ENCODE measurements around the gene KMT2D.
A peak's percentile ranks its signal among the peaks of the same experiment; 100 is the strongest.

Gene KMT2D

DNA sequence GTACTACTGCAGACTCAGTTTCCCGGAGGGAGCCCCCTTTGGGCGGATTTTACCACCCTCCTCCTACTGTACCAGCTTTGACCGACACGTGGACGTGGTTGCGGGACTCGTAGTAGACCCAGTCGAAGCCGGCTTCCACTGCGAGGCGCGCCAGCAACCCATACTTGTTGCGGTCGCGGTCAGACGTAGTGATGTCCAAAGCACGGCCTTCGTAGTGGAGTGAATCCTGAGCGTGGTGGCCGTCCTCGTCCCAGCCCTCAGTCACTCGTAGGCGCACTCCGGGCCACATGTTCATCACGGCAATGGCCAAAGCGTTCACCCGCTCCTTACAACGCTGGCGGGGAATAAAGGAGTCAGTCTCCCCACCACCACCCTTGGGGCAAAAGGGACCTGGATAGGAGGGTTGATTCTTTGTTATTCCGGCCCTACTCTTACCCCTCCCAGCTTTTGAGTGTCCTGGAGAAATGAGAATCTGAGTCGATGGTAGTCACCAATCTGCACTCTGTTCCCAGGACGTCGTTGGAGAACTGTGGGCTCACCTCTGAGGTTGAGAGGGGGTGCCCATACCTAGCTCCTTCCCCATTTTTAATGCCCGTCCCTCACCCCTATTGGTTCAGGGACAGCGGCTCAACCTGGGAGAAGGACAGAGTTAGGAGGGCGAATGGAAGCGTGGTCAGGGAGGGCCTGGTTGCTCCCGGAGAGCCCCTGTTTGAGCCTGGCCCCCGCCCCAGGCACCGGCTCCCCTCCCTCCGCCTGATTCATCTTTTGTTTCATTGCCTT is 30.7 kb upstream of the KMT2D start:
- TF ChIP-seq FOXM1 (IDR thresholded peaks at IDR 0.05; ENCODE audit: borderline replicate concordance), result no peak
- no peak for TF ChIP-seq BHLHE40 (IDR thresholded peaks at IDR 0.05; ENCODE audit: borderline replicate concordance)
- no peak for TF ChIP-seq LEF1 (IDR thresholded peaks at IDR 0.05; ENCODE audit: borderline replicate concordance)
- no peak for TF ChIP-seq SUZ12 (IDR thresholded peaks at IDR 0.05)
- DNase-seq (ENCODE audit: extremely low spot score), result no peak
- ChIA-PET CTCF (interaction anchor here (0.9 to 2.2 kb wide), 5 partner anchors 9 to 38 kb away, joined by 3 to 28 read pairs (median 8); partner anchors contain the start of genes LMBR1L and RHEBL1), POLR2A (interaction anchor here (1.2 to 1.6 kb wide), 4 partner anchors 10 to 40 kb away, joined by 4 to 18 read pairs (median 6); partner anchors contain the start of genes RHEBL1 and TUBA1B)

DNA sequence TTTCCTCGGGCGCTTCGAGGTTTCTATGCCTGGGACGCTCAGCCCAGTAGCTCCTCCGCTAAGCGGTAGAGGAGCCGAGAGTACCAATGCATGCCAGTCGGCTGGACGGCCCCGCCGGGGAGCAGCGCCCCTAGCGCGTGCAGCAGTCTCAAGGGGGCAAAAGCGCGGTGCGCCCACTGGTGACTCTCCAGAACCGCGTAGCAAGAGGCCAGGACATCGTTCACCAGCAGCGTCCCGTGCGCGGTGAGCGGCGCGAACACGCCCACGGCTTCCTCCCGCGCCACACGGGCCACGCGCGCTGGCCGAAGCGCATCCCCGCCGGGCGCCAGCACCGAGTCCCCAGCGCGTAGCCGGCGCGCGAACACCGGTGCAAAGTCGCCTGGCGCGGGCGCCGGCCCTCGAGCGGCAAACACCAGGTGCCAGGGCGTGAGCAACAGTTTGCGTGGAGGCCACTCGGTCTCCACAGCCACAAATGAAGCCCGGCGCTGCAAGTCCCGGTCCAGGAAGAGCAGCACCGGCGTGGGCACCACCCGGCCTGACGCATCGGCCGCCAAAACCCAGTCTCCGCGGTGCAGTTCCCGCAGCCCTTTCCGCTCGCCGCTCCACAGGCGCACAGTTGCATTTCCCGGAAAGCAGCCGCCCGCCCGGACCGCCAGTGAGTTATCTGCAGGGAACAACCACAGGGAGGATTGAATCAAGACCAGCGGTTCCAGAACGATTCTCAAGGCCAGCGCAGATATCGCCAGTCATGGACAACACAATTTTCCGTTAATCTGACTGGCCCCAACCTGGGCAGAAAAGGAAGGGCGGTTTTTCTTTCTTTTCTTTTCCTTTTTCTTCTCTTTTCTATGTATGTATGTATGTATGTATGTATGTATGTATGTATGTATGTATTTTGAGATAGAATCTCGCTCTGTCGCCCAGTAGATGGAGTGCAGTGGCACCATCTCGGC is 29.5 kb upstream of the KMT2D start:
- CTCF ChIA-PET, result interaction anchor here (0.6 to 3.2 kb wide), 4 partner anchors 10 to 20 kb away, joined by 3 to 35 read pairs (median 16); partner anchors contain the start of gene LMBR1L
- TF ChIP-seq TARDBP (IDR thresholded peaks at IDR 0.05) (no peak), FOXA1 (IDR thresholded peaks at IDR 0.05) (no peak), LEF1 (IDR thresholded peaks at IDR 0.05; ENCODE audit: borderline replicate concordance) (no peak), L3MBTL2 (conservative IDR thresholded peaks at IDR 0.05) (no peak), FOXM1 (IDR thresholded peaks at IDR 0.05; ENCODE audit: borderline replicate concordance) (no peak), ELF4 (IDR thresholded peaks at IDR 0.05) (no peak), NFRKB (IDR thresholded peaks at IDR 0.05) (no peak), FOXK2 (IDR thresholded peaks at IDR 0.05) (no peak), ZNF384 (IDR thresholded peaks at IDR 0.05) (no peak), BHLHE40 (IDR thresholded peaks at IDR 0.05; ENCODE audit: borderline replicate concordance) (no peak), HDGF (IDR thresholded peaks at IDR 0.05; ENCODE audit: borderline replicate concordance) (no peak), ARNT (IDR thresholded peaks at IDR 0.05) (no peak), SUZ12 (IDR thresholded peaks at IDR 0.05) (no peak), CTBP1 (IDR thresholded peaks at IDR 0.05; ENCODE audit: borderline replicate concordance) (no peak), SP1 (IDR thresholded peaks at IDR 0.05) (no peak)
- TF ChIP-seq, protein P1, sequence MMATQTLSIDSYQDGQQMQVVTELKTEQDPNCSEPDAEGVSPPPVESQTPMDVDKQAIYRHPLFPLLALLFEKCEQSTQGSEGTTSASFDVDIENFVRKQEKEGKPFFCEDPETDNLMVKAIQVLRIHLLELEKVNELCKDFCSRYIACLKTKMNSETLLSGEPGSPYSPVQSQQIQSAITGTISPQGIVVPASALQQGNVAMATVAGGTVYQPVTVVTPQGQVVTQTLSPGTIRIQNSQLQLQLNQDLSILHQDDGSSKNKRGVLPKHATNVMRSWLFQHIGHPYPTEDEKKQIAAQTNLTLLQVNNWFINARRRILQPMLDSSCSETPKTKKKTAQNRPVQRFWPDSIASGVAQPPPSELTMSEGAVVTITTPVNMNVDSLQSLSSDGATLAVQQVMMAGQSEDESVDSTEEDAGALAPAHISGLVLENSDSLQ (IDR thresholded peaks at IDR 0.05), result no peak
- POLR2A ChIA-PET, result interaction anchor here (2.2 kb wide), 2 partner anchors 26 to 41 kb away, joined by 9 to 28 read pairs; partner anchors contain the start of gene TUBA1B
- DNase-seq (ENCODE audit: extremely low spot score), result no peak

DNA sequence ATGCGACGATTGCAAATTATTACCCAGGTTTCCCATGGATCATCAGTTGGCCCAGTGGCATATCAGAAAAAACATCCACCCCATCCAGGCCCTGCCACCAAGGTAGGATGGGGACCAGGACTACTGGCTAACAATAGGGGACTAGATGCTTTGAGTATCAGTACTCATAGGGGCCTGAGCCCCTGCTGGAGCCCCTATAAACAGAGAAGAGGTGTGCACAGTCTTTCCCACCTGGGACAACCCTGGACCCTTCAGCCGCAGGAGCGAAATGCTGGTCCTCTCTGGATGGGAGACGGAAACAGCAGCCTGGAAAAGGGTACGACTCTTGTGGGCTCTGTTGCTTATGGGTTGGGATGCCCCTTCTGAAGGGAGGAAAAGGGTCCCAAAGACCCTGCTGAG is 28.3 kb upstream of the KMT2D start:
- ChIA-PET CTCF (interaction anchor here (0.6 to 3.3 kb wide), 26 partner anchors 7 to 268 kb away, joined by 3 to 57 read pairs (median 7); partner anchors contain the start of genes DDN, LMBR1L, RHEBL1 and TUBA1B), POLR2A (interaction anchor here (1.0 to 3.3 kb wide), 6 partner anchors 11 to 42 kb away, joined by 4 to 28 read pairs (median 8); partner anchors contain the start of genes RHEBL1 and TUBA1B)
- TF ChIP-seq TARDBP (IDR thresholded peaks at IDR 0.05), result no peak
- no peak for TF ChIP-seq L3MBTL2 (conservative IDR thresholded peaks at IDR 0.05)
- TF ChIP-seq NFRKB (IDR thresholded peaks at IDR 0.05), result no peak
- no peak for TF ChIP-seq SUZ12 (IDR thresholded peaks at IDR 0.05)
- no peak for TF ChIP-seq ELF4 (IDR thresholded peaks at IDR 0.05)
- no peak for TF ChIP-seq FOXM1 (IDR thresholded peaks at IDR 0.05; ENCODE audit: borderline replicate concordance)
- no peak for DNase-seq (ENCODE audit: extremely low spot score)

DNA sequence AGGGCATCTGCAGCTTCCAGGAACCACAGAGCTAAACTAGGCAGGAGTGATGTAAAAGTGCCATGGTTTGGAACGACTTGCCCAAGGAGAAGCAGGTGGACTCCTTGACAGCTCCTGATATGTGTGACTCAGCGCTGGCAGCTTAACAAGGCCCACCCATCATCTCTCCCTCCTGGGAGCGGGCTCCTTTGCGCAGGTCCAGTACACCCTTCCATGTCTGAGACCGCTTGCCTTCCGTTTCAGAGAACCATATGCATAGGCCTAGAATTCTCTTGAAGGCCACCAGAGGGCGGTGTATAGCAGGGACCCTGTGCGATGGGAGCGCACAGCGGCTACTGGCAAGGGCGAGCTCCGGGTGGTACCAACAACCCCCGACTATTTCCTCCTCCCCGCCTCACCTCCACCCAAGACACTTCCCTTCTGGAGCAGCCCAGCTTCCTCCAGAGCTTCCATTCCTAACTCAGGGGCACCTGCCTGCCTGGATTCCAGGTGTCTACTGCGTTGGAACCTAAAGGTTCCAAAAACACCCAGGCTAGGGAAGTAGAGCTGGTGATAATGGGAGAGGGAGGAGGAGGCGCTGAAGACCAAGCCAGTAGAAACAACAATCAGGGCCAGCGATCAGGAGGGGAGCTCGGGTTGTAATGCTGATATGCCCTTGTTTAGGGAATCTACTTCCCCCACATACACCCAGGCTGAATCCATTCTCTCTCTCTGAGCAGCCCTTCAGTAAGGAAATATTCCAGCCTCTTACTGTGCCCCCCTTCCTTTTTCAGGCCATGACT is 27.7 kb upstream of the KMT2D start:
- POLR2A ChIA-PET, result interaction anchor here (0.9 to 3.3 kb wide), 8 partner anchors 8 to 43 kb away, joined by 3 to 28 read pairs (median 6); partner anchors contain the start of genes LMBR1L, RHEBL1 and TUBA1B
- DNase-seq (ENCODE audit: extremely low spot score), result peak; percentile 86
- CTCF ChIA-PET, result interaction anchor here (0.6 to 3.3 kb wide), 31 partner anchors 8 to 730 kb away, joined by 3 to 57 read pairs (median 6); partner anchors contain the start of genes DDN, LMBR1L, RHEBL1 and TUBA1B
- TF ChIP-seq LEF1 (IDR thresholded peaks at IDR 0.05; ENCODE audit: borderline replicate concordance) (no peak), ELF4 (IDR thresholded peaks at IDR 0.05) (no peak), HDGF (IDR thresholded peaks at IDR 0.05; ENCODE audit: borderline replicate concordance) (no peak), SP1 (IDR thresholded peaks at IDR 0.05) (no peak), ZNF384 (IDR thresholded peaks at IDR 0.05) (no peak), ARNT (IDR thresholded peaks at IDR 0.05) (no peak), FOXK2 (IDR thresholded peaks at IDR 0.05) (no peak)

DNA sequence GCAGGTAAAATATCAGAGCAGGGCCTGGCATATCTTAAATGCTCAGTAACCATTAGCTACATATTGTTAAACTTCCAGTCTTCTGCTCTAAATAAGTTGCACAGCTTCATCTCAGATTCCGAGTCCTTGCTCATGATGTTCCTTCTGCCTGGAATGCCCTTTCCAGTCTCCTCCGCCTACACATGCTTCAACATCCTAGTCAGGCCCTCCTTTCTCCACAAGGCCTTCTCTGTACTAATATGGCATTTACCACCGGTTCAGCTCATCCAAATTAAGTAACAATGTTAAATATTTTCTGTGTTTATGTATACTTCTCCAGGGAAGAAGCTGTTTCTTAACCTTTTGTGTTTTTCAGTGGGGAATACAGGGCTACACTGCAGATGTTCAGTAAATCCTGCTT is 25.5 kb upstream of the KMT2D start:
- TF ChIP-seq ELF4 (IDR thresholded peaks at IDR 0.05) (no peak), ARNT (IDR thresholded peaks at IDR 0.05) (no peak), ZNF384 (IDR thresholded peaks at IDR 0.05) (no peak), LEF1 (IDR thresholded peaks at IDR 0.05; ENCODE audit: borderline replicate concordance) (no peak), SP1 (IDR thresholded peaks at IDR 0.05) (no peak), FOXA1 (IDR thresholded peaks at IDR 0.05) (no peak), BHLHE40 (IDR thresholded peaks at IDR 0.05; ENCODE audit: borderline replicate concordance) (no peak), CTBP1 (IDR thresholded peaks at IDR 0.05; ENCODE audit: borderline replicate concordance) (no peak), TARDBP (IDR thresholded peaks at IDR 0.05) (no peak), L3MBTL2 (conservative IDR thresholded peaks at IDR 0.05) (no peak), FOXM1 (IDR thresholded peaks at IDR 0.05; ENCODE audit: borderline replicate concordance) (no peak), NFRKB (IDR thresholded peaks at IDR 0.05) (no peak), HDGF (IDR thresholded peaks at IDR 0.05; ENCODE audit: borderline replicate concordance) (no peak), FOXK2 (IDR thresholded peaks at IDR 0.05) (no peak)
- TF ChIP-seq, protein P1 (IDR thresholded peaks at IDR 0.05), result no peak
- ChIA-PET POLR2A (interaction anchor here (1.2 to 3.7 kb wide), 3 partner anchors 16 to 45 kb away, joined by 4 to 25 read pairs (median 16); partner anchors contain the start of genes LMBR1L, RHEBL1 and TUBA1B), CTCF (interaction anchor here (3.3 kb wide), 1 partner anchor 20 kb away, joined by 57 read pairs; the partner anchor contains the start of gene RHEBL1)
- DNase-seq (ENCODE audit: extremely low spot score), result no peak

Measured in HEK293T (cell line).